IPS-15b (cell line): ENCODE results near the gene CBLN3.

Experiments used
- H3K27me3 ChIP-seq: one replicate; pipeline ENCODE4 v1.6.1; 2013; ENCODE audit warnings: low read length; ENCODE audit not compliant: control insufficient read depth, insufficient read depth
- H3K36me3 ChIP-seq: one replicate; pipeline ENCODE4 v1.6.1; 2013; ENCODE audit warnings: low read length; ENCODE audit not compliant: control insufficient read depth, insufficient read depth
- H3K4me1 ChIP-seq: one replicate; pipeline ENCODE4 v1.6.1; 2013; ENCODE audit warnings: mild to moderate bottlenecking, low read length; ENCODE audit not compliant: control insufficient read depth, insufficient read depth
- H3K4me3 ChIP-seq: one replicate; pipeline ENCODE4 v1.5.1; 2013; ENCODE audit warnings: low read depth, low read length
- H3K9ac ChIP-seq: one replicate; pipeline ENCODE4 v1.6.1; 2013; ENCODE audit warnings: low read depth, mild to moderate bottlenecking, low read length
- H3K9me3 ChIP-seq: one replicate; pipeline ENCODE4 v1.6.1; 2013; ENCODE audit warnings: mild to moderate bottlenecking, low read length; ENCODE audit not compliant: control insufficient read depth, insufficient read depth

Gene CBLN3

DNA sequence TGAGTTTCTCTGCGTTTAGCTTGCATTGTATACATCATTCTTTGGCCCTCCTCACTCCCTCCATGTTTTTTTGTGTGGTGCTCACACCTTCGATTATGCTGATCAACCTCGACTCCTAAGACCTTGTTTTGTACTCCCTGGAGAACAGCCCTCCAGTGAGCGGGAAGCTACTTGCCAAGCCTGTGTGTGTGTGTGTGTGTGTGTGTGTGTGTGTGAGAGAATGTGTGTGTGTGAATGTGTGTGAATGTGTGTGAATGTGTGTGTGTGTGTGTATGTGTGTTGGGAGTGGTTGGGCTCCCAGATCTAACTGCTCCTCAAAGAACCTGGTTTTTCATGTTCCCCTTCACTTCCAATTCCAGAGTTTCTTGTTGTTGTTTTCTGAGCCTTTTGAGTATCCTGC lies 24.7 kb downstream of the CBLN3 start:
- Histone ChIP-seq H3K9ac (no peak overlapping the region), H3K4me1 (peaks cover 12% of the 10 kb centered on the region)

DNA sequence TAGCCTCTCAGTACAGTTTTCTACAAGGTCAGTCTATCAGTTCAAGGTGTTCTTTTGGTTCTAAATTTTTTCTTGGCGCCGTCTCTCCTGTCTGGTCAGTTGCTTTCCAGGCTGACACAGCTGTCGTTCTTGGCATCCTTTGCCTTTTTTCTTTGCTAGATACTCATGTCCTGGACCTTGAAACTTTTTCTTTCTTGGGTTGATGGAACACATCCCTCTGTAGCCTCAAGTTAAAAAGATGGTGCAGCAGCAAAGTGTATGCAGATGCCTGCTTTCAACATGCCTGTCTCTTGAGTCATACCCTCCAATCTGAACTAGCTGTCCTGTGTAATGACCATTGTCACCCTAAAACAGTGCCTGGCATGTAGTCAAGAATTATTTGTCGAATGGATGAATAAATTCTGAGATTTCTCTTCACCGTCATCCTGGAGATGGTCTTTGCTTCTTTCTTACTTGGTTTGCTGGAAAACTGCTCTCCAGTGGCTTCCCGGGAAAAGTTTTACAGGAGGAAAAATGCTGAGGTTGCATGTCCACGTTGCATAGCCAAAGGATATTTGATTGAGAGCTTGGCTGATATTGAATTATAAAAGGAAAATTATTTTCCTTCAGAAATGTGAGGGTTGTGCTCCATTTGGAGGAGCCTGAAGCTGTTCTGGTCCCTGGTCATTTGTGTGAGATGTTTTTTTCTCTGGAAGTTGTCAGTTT lies 26.0 kb downstream of the CBLN3 start:
- peaks cover 15% of the 10 kb centered on the region for H3K4me1 ChIP-seq
- H3K36me3 ChIP-seq, result peaks cover 6% of the 10 kb centered on the region
- no peak overlapping the region for H3K9ac ChIP-seq
- no peaks in the 10 kb centered on the region for H3K9me3 ChIP-seq
- H3K4me3 ChIP-seq, result no peak overlapping the region
- no peaks in the 10 kb centered on the region for H3K27me3 ChIP-seq

More for the DNA sequence above, 24.7 kb downstream of the CBLN3 start:
- Histone ChIP-seq H3K4me3 (no peak overlapping the region), H3K9me3 (no peaks in the 10 kb centered on the region), H3K36me3 (peaks cover 6% of the 10 kb centered on the region), H3K27me3 (no peaks in the 10 kb centered on the region)

DNA sequence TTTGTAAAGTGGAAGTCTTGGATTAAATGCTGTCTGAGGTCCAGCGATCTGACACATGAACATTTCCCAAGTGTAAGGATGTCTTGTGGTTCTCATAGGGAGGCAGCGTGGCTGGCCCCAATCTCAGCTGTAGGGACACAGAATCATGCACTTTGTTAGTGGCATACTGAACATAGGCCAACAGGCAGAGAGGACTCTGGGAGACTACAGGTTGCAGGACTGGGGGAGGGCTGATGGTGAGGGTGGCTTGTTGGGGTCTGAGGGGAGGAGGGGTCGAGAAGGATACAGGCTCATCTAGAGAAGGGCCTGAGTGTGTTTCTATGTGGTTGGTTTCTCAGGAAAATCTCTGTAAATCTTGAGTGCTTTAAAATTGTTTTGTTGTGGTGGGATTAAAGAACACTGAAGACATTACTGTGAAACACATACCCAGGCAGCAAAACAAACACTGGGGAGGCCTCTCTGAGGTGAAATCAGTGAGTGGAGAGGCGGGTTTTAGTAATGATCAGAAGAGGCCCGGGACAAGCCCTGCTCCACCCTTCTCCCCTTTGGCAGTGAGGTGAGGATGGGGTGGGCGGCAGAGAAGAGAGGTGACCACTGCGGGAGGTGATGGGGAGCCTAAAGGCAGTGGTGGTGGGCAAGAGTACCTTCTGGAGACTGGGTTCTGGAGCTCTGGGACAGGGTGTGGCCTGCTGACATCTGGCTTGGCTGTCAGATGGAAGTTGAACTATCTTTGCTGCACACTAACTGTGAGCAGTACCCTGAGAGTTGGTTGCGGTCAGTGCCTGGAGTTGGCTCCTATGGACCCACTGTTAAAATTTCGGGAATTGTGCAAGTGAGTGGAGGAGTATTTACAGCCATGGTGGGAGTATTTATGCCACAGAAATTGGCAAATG lies 27.4 kb downstream of the CBLN3 start:
- no peak overlapping the region for H3K9ac ChIP-seq
- H3K4me1 ChIP-seq, result peaks cover 21% of the 10 kb centered on the region
- no peaks in the 10 kb centered on the region for H3K27me3 ChIP-seq
- H3K9me3 ChIP-seq, result no peaks in the 10 kb centered on the region
- no peak overlapping the region for H3K4me3 ChIP-seq
- peaks cover 4% of the 10 kb centered on the region for H3K36me3 ChIP-seq

DNA sequence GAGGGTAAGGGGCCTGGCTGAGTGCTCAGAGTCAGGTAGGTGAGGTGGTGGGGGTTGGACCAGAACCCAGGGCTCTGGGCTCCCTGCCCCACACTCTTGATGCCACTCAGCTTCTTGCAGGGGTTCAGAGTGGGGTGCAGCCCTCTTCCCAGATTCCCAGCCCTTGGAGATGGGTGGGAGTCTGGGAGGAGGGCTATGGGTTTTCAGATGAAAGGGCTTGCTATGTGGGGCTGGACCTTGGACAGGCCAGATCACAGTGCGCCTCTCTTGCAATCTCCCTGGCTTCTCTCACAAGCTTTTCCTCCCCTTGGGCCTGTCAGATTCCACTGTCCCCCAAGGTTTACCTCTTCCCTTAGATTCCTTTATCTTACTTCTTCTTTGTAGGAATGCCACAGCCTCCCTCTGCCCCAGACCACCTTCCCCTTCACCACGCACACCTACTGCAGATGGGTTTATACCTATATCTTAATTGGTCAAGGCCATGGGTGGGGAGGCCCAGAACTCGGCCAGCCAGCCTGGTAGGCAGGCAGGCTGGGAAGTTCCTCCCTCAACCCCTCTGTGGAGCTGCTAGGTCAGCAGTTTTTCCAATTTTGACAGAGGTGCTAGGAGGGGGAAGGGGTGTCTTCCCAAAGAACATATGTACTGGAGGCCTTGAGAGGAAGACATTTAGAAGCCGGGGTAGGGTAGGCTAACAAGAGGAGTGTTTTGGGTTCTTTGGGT lies 29.3 kb downstream of the CBLN3 start:
- peaks cover 4% of the 10 kb centered on the region for H3K36me3 ChIP-seq
- peaks cover 21% of the 10 kb centered on the region for H3K4me1 ChIP-seq
- H3K27me3 ChIP-seq, result peaks cover 4% of the 10 kb centered on the region
- no peak overlapping the region for H3K9ac ChIP-seq
- H3K4me3 ChIP-seq, result peak overlapping the region; percentile 88
- no peaks in the 10 kb centered on the region for H3K9me3 ChIP-seq

DNA sequence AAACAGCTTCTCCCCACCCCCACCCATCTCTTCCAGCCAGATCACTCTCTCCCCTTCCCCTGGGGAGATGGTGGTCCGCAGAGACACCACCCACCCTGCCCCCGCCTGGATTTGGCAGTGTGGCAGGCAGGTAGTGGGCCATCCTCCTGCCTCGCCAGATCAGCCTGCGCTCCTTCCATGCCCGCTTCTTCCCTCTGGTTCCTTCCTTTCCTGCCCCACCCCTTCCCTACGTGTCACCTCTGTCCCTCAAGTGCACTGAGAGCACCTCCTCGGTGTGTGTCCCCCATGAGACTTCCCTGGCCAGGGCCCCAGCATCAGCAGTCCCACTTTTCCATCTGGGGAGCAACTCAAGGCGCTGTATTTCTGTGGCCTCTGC lies 30.0 kb downstream of the CBLN3 start:
- Histone ChIP-seq H3K9me3 (no peaks in the 10 kb centered on the region), H3K4me3 (peak overlapping the region; percentile 88), H3K4me1 (peaks cover 21% of the 10 kb centered on the region), H3K36me3 (peaks cover 4% of the 10 kb centered on the region), H3K9ac (peak overlapping the region; percentile 73), H3K27me3 (peaks cover 4% of the 10 kb centered on the region)

DNA sequence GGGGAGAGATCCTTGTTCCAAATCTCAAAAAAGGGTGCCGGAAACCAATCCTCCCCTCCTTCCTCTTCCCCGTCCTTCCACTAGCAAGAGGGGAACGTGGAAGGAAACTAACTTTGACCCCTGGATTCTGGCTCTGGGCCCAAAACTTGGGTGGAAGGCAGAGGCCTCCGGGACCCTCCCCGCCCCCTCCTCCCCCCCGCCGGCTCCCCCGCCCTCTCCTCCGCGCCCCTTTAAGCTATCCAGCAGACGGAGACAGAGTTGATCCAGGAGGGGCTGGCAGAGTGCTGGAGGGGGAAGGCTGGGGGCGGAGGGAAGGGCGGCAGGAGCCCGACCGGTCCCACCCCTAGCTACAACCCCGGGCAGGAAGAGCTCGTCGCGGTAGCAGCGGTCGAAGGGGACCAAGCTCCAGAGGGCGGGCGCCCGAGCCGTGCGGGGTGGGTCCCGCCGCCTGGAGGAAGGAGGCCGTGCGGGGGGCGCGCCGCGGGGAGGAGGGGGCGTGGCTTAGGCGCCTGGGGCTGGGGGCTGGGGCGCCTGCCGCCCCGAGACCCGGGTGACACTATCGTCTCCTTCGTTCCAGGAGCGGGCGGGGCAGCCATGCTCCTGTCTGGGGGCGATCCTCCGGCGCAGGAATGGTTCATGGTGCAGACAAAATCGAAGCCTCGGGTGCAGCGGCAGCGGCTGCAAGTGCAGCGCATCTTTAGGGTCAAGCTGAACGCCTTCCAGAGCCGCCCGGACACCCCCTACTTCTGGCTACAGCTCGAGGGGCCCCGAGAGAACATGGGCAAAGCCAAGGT lies 30.6 kb downstream of the CBLN3 start, which contains the start of gene NYNRIN:
Gene NYNRIN, plus strand, starts transcription at position 351 of the 794 bp plus-strand sequence. Its CDS starts 244 bp downstream, at position 595.
- H3K27me3 ChIP-seq, result peaks cover 4% of the 10 kb centered on the region
- H3K4me3 ChIP-seq, result peak within 1 kb of the TSS; percentile 88
- peaks cover 21% of the 10 kb centered on the region for H3K4me1 ChIP-seq
- peak within 1 kb of the TSS; percentile 73 for H3K9ac ChIP-seq
- peaks cover 4% of the 10 kb centered on the region for H3K36me3 ChIP-seq
- no peaks in the 10 kb centered on the region for H3K9me3 ChIP-seq

DNA sequence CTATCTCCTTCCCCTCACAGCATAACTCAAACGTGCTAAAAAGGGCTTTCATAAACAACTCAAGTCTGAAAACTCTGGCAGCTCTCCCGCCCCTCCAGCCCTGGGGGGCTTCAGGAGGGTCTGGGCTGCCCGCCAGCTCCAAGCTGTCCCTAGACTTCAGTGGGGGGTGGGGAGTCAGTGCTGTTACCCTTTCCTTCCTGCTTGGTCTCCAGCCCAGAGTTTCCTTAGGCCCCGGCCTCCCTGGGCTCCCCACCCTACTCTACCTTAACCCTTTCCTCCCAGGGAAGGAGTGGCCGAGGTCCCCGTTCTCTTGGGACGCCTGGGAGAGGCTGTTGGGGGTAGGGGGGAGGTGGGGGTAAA lies 31.2 kb downstream of the CBLN3 start:
- H3K9ac ChIP-seq, result no peak overlapping the region
- H3K36me3 ChIP-seq, result peaks cover 4% of the 10 kb centered on the region
- H3K4me3 ChIP-seq, result peak overlapping the region; percentile 88
- no peaks in the 10 kb centered on the region for H3K9me3 ChIP-seq
- H3K27me3 ChIP-seq, result peaks cover 4% of the 10 kb centered on the region
- H3K4me1 ChIP-seq, result peaks cover 18% of the 10 kb centered on the region

DNA sequence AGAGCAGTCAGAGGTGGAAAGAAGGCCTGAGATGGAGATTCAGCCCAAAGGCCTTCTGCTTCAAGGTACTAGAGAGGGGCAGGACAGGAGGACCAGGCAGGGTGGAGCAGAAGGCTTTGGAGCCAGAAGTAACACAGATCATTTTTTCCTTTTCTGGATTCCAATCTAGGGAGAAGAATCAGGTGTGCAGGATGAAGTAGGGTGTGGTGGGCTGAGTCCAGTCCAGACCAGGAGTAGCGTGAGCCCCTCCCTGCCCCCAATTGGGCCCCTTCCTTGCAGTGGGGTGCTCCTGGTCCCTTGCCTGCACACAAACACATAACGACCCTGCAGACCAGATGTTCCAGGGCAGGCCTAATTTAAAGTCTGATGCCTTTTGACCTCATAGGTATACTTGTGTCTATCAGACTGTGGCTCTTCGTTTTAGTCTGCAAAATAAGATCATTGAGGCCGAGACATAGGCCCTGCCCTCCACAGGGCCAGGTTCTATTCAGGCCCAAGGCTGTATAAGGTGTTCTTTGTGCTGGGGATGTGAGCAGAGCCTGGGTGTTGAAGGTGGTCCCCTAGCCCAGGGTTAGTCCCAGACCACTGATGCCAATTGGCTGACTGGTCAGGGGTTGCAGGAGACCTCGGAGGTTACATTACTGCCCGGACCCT lies 31.7 kb downstream of the CBLN3 start:
- Histone ChIP-seq H3K9me3 (no peaks in the 10 kb centered on the region), H3K9ac (no peak overlapping the region), H3K4me1 (peaks cover 17% of the 10 kb centered on the region), H3K4me3 (peak overlapping the region; percentile 26), H3K36me3 (peaks cover 4% of the 10 kb centered on the region), H3K27me3 (peaks cover 4% of the 10 kb centered on the region)

DNA sequence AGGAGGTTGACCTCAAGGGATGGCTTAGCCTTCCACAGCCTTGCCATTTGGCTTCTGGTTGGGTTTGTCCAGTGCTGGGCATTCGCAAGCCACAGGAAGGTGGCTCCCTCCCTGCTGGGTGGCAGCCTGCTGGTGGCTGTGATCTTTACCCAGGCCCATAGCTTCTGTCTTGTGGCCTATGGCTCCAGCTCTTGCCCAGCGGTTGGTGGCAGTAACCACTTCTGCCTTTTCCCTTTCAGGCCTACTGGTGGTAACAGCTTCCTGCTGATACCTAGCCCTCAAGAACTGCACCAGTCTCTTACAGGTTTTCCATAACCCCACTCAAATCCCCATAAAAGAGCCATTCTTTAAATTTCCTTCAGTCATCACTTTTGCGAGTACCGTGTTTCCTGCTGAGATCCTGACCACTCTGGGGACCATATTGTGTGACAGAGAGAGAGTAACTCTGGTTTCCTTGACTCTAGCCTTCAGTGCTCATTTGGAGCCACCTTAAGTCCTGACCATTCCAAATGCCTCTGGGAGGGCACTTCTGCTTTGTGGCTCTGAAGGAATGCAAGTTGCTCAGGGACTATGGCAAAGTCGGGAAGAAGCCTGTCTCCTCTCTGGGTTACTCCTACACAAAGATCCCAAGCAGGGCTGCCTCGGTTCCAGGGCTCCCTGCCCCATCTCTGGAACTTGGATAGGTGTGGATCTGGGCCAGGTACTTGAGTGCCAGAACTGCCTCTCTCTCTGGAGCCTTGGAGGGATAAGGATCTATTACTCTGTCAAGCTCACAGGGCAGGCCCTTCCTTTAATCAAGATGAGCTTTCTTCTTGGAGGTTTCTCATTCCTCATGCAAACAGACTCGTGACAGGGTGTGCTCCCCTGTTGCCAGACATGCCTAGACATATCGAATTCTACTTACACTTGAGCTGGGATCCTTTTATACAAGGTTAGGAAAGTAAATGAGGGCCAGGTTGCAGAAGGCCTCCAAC lies 33.6 kb downstream of the CBLN3 start:
- H3K9me3 ChIP-seq, result no peaks in the 10 kb centered on the region
- H3K9ac ChIP-seq, result no peak overlapping the region
- peaks cover 4% of the 10 kb centered on the region for H3K27me3 ChIP-seq
- no peaks in the 10 kb centered on the region for H3K36me3 ChIP-seq
- no peak overlapping the region for H3K4me3 ChIP-seq
- H3K4me1 ChIP-seq, result peaks cover 23% of the 10 kb centered on the region

DNA sequence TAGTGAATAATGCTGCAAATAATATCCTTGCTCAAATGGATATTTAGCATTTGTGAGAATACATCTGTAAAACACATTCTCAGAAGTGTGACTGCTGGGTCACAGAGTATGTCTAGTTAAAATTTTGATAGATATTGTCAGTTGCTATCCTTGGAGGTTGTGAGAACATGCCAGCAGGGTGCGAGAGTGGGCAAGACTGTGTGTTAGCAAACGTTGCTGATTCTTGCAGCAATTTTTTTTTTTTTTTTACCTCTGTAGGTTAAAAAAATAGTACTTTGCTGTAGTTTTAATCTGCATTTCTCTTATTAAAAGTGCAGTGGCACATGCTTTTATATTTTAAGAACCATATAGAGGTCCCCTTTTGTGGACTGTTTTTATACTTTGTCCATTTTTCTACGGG lies 35.2 kb downstream of the CBLN3 start:
- H3K9me3 ChIP-seq, result no peaks in the 10 kb centered on the region
- H3K9ac ChIP-seq, result no peak overlapping the region
- H3K4me1 ChIP-seq, result peaks cover 16% of the 10 kb centered on the region
- H3K4me3 ChIP-seq, result no peak overlapping the region
- H3K36me3 ChIP-seq, result no peaks in the 10 kb centered on the region
- H3K27me3 ChIP-seq, result peaks cover 4% of the 10 kb centered on the region
